H1 (cell line): ENCODE measurements around the gene SEMA3D. TPM values are rescaled to one million over a fixed set of nuclear protein-coding genes. Genes with fewer than 3 reads are reported as not detected.

ENCODE experiments used
- CTCF ChIA-PET: fragments of 300-600 bp; sonication (Branson Sonifier 250); formaldehyde crosslinking; loops from one replicate; lab custom pipeline; 2021; ENCODE audit not compliant: partially characterized antibody; lab: Charles Lee
- POLR2A ChIA-PET: fragments of 300-600 bp; sonication (Branson Sonifier 250); formaldehyde crosslinking; loops from one replicate; lab custom pipeline; 2021; ENCODE audit warnings: inconsistent platforms; ENCODE audit not compliant: partially characterized antibody; lab: Charles Lee
- DNase-seq, 2 experiments: peaks; one replicate each; pipeline versions ENCODE4 v3.0.0 to v3.0.0-alpha.2; 2010 to 2022; ENCODE audit warnings: low spot score in 2 of 2, low read depth in 1 of 2, mixed read lengths in 1 of 2
- FAIRE-seq: peaks from 2 replicates; lab custom pipeline; 2011; peaks lifted over from hg19 to GRCh38; lab: Jason Lieb, UNC
- H2AFZ ChIP-seq: 2 replicates; pipeline ENCODE4 v1.8.1; 2012; ENCODE audit warnings: low read length, inconsistent platforms
- H2AK5ac ChIP-seq: 2 replicates; pipeline ENCODE4 v1.6.1; 2013; ENCODE audit warnings: low read depth, low read length
- H2BK120ac ChIP-seq: replicated peaks from 2 replicates; pipeline ENCODE3; 2013; ENCODE audit warnings: low read depth, low read length, inconsistent platforms
- H2BK12ac ChIP-seq: 2 replicates; pipeline ENCODE4 v1.6.1; 2013; ENCODE audit warnings: low read depth, low read length
- H2BK15ac ChIP-seq: 2 replicates; pipeline ENCODE4 v1.6.1; 2013; ENCODE audit warnings: low read length
- H2BK20ac ChIP-seq: 2 replicates; pipeline ENCODE4 v1.6.1; 2013; ENCODE audit warnings: low read length
- H2BK5ac ChIP-seq: 2 replicates; pipeline ENCODE4 v1.6.1; 2013; ENCODE audit warnings: low read depth, low read length
- H3K14ac ChIP-seq: 2 replicates; pipeline ENCODE4 v1.6.1; 2013; ENCODE audit warnings: inconsistent platforms; ENCODE audit not compliant: insufficient read length
- H3K18ac ChIP-seq: 2 replicates; pipeline ENCODE4 v1.6.1; 2013; ENCODE audit warnings: low read length; ENCODE audit errors: extremely low read depth
- H3K23ac ChIP-seq: 2 replicates; pipeline ENCODE4 v1.6.1; 2013; ENCODE audit warnings: inconsistent platforms; ENCODE audit not compliant: insufficient read length
- H3K23me2 ChIP-seq: 2 replicates; pipeline ENCODE4 v1.6.1; 2013; ENCODE audit warnings: low read depth, low read length
- H3K27ac ChIP-seq: 2 replicates; pipeline ENCODE4 v1.6.1; 2011; ENCODE audit warnings: low read depth, low read length, inconsistent platforms
- H3K27me3 ChIP-seq, 4 experiments: replicated peaks in 1 of 4; 1 replicate in 1 of 4; 2 replicates in 3 of 4; pipeline versions ENCODE4 v1.6.1 to v1.8.1; 2011 to 2013; ENCODE audit warnings: low read length in 3 of 4, mild to moderate bottlenecking in 3 of 4, inconsistent platforms in 2 of 4, mixed read lengths in 2 of 4, moderate library complexity in 1 of 4; ENCODE audit not compliant: control insufficient read depth in 3 of 4, insufficient read depth in 3 of 4; ENCODE audit errors: extremely low read depth in 1 of 4
- H3K36me3 ChIP-seq, 4 experiments: 2 replicates each; pipeline versions ENCODE4 v1.6.1 to v1.8.1; 2011 to 2013; ENCODE audit warnings: mild to moderate bottlenecking in 4 of 4, low read length in 3 of 4, moderate library complexity in 2 of 4, control low read depth in 1 of 4, inconsistent platforms in 1 of 4; ENCODE audit not compliant: insufficient read depth in 4 of 4, control insufficient read depth in 2 of 4
- H3K4ac ChIP-seq: replicated peaks from 2 replicates; pipeline ENCODE3; 2013; ENCODE audit warnings: low read length, low read depth, mixed read lengths, inconsistent platforms; ENCODE audit not compliant: insufficient read length
- H3K4me1 ChIP-seq, 4 experiments: replicated peaks in 1 of 4; 1 replicate in 1 of 4; 2 replicates in 3 of 4; pipeline versions ENCODE4 v1.6.1 to v1.8.1; 2011 to 2013; ENCODE audit warnings: low read length in 3 of 4, inconsistent platforms in 2 of 4, mixed read lengths in 1 of 4; ENCODE audit not compliant: insufficient read depth in 4 of 4, control insufficient read depth in 3 of 4
- H3K4me2 ChIP-seq, 2 experiments: 2 replicates each; pipeline versions ENCODE4 v1.6.1 to v1.8.1; 2011 to 2013; ENCODE audit warnings: low read depth in 2 of 2, low read length in 2 of 2, control low read depth in 1 of 2, inconsistent platforms in 1 of 2, mild to moderate bottlenecking in 1 of 2; ENCODE audit not compliant: insufficient read depth in 1 of 2
- H3K4me3 ChIP-seq, 4 experiments: fragments of 200-600, 300-600 bp in 1 of 4; sonication (generic), shearing (Covaris generic), sonication (Bioruptor Twin) in 1 of 4; 2 replicates each; pipeline versions ENCODE4 v1.5.1 to v1.8.1; 2011 to 2016; ENCODE audit warnings: low read length in 4 of 4, low read depth in 3 of 4, control low read depth in 2 of 4, inconsistent platforms in 2 of 4, mild to moderate bottlenecking in 2 of 4, mixed read lengths in 1 of 4, moderate library complexity in 1 of 4; ENCODE audit not compliant: insufficient read depth in 2 of 4; ENCODE audit errors: extremely low read depth in 1 of 4
- H3K56ac ChIP-seq: replicated peaks from 2 replicates; pipeline ENCODE3; 2013; ENCODE audit warnings: low read depth, mild to moderate bottlenecking, mixed read lengths, low read length, inconsistent platforms; ENCODE audit not compliant: insufficient read length
- H3K79me1 ChIP-seq: 2 replicates; pipeline ENCODE4 v1.6.1; 2013; ENCODE audit warnings: low read depth, low read length, control low read depth
- H3K79me2 ChIP-seq, 2 experiments: 2 replicates each; pipeline versions ENCODE4 v1.6.1 to v1.8.1; 2012 to 2013; ENCODE audit warnings: low read length in 2 of 2, mild to moderate bottlenecking in 2 of 2, inconsistent platforms in 1 of 2; ENCODE audit not compliant: insufficient read depth in 2 of 2, control insufficient read depth in 1 of 2
- H3K9ac ChIP-seq, 4 experiments: replicated peaks in 1 of 4; 1 replicate in 1 of 4; 2 replicates in 3 of 4; pipeline versions ENCODE4 v1.6.1 to v1.8.1; 2011 to 2013; ENCODE audit warnings: low read depth in 3 of 4, low read length in 3 of 4, control low read depth in 2 of 4, mild to moderate bottlenecking in 2 of 4, moderate library complexity in 2 of 4, inconsistent platforms in 1 of 4; ENCODE audit errors: extremely low read depth in 1 of 4
- H3K9me3 ChIP-seq, 2 experiments: 2 replicates each; pipeline versions ENCODE4 v1.6.1 to v1.8.1; 2012 to 2013; ENCODE audit warnings: mild to moderate bottlenecking in 2 of 2, moderate library complexity in 2 of 2, control low read depth in 1 of 2, inconsistent platforms in 1 of 2, low read depth in 1 of 2, low read length in 1 of 2, mixed read lengths in 1 of 2; ENCODE audit not compliant: insufficient read depth in 2 of 2
- H4K20me1 ChIP-seq, 2 experiments: replicated peaks in 1 of 2; 2 replicates each; pipeline versions ENCODE3 to v1.8.1; 2011 to 2013; ENCODE audit warnings: inconsistent platforms in 2 of 2, low read length in 2 of 2, mild to moderate bottlenecking in 1 of 2; ENCODE audit not compliant: insufficient read depth in 2 of 2, control insufficient read depth in 1 of 2
- H4K5ac ChIP-seq: 2 replicates; pipeline ENCODE4 v1.6.1; 2013; ENCODE audit warnings: low read length, low read depth, mixed read lengths, inconsistent platforms; ENCODE audit not compliant: insufficient read length
- H4K8ac ChIP-seq: 2 replicates; pipeline ENCODE4 v1.8.0; 2013; ENCODE audit warnings: mild to moderate bottlenecking, moderate library complexity, low read length, inconsistent platforms; ENCODE audit not compliant: insufficient read depth; ENCODE audit errors: extremely low read depth
- H4K91ac ChIP-seq: replicated peaks from 2 replicates; pipeline ENCODE3; 2013; ENCODE audit warnings: low read length, mixed read lengths, inconsistent platforms; ENCODE audit not compliant: insufficient read length
- BACH1 ChIP-seq: IDR thresholded peaks from 2 replicates; pipeline ENCODE4 v1.6.1; 2012; ENCODE audit warnings: low read length, improper control_type of control experiment
- CHD1 ChIP-seq: IDR thresholded peaks from 2 replicates; pipeline ENCODE4 v1.6.1; 2012; ENCODE audit warnings: low read depth, low read length, improper control_type of control experiment
- EGR1 ChIP-seq: IDR thresholded peaks from 2 replicates; pipeline ENCODE4 v1.6.1; 2011; ENCODE audit warnings: low read depth, low read length, borderline replicate concordance
- WGBS, 2 experiments: shearing (Covaris generic) in 1 of 2; methylation state at CpG; one replicate each; pipeline versions ENCODE4 v1.1.6 to v1.1.7; 2013 to 2015; ENCODE audit warnings: low lambda C conversion rate in 2 of 2, mixed read lengths in 2 of 2, inconsistent platforms in 1 of 2, low coverage in 1 of 2, missing lambda C conversion rate in 1 of 2; ENCODE audit not compliant: insufficient replicate concordance in 2 of 2, insufficient coverage in 1 of 2, insufficient read length in 1 of 2; ENCODE audit errors: extremely low coverage in 1 of 2, missing lambda C conversion rate in 1 of 2; 5-methylcytosine and 5-hydroxymethylcytosine counted together
- polyA plus RNA-seq, 7 experiments: library from polyadenylated mRNA; depleted of rRNA in 3 of 7; stranded (reverse) in 5 of 7; unstranded in 2 of 7; fragments of >200 nt in 5 of 7; fragments of 200-250 nt in 2 of 7; gene quantifications; 1 replicate in 5 of 7; 2 replicates in 1 of 7; 4 replicates in 1 of 7; pipeline versions ENCODE4 v1.2.1 to v1.2.3, GENCODE V29; 2011 to 2013; ENCODE audit warnings: missing spikeins in 2 of 7, mixed read lengths in 2 of 7
- total RNA-seq: library from RNA; stranded (reverse); fragmentation: NEBNext Ultra II Directional; extraction: Animal tissue kit (Norgen Biotek cat#: 25700); gene quantifications from 2 replicates; pipeline ENCODE4 v1.2.1, GENCODE V29; 2021

Gene SEMA3D
- total and polyA plus RNA-seq, 2 of the 8 experiments (the other 6 are each of a cell fraction or from before 2014, with no cell fraction given), result 1.6 to 3.5 TPM

DNA sequence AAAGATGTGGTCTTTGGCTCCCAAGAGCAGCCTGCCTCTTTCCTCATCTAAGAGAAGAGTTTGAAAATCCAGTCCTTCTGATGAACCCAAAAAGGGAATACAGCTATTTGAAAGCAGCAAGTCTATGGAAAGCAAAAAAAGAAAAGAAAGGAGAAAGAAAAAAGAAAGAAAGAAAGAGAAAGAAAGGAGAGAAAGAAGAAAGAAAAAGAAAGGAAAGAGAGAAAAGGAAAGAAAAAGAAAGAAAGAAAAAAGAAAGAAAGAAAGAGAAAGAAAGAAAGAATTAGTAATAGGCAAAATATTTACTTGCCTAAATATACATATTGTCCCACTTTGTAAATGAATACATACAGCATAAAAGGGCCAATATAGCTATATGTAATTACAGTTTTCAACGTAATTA is 89.0 kb downstream of the SEMA3D start:
- no peak overlapping the region for H3K4ac ChIP-seq
- no peak overlapping the region for H2BK120ac ChIP-seq
- TF ChIP-seq EGR1 (no peak), BACH1 (no peak), CHD1 (no peak)
- no peak overlapping the region for H4K91ac ChIP-seq
- no peak overlapping the region for H2BK15ac ChIP-seq
- H2BK12ac ChIP-seq, result no peak overlapping the region
- DNase-seq (no peak), FAIRE-seq (no peak)
- H3K14ac ChIP-seq, result no peak overlapping the region
- no peak overlapping the region for H3K56ac ChIP-seq
- no peak overlapping the region for H2BK5ac ChIP-seq
- H2AFZ ChIP-seq, result no peak overlapping the region
- H3K4me2 ChIP-seq, result no peak overlapping the region
- H3K9ac ChIP-seq, result no peak overlapping the region
- no peak overlapping the region for H3K4me3 ChIP-seq
- no peak overlapping the region for H3K23ac ChIP-seq
- no peaks in the 10 kb centered on the region for H3K27me3 ChIP-seq
- H2AK5ac ChIP-seq, result no peak overlapping the region
- no peak overlapping the region for H3K18ac ChIP-seq
- POLR2A ChIA-PET, result no interaction called here
- H3K36me3 ChIP-seq, result no peaks in the 10 kb centered on the region
- H3K9me3 ChIP-seq, result no peaks in the 10 kb centered on the region
- H4K8ac ChIP-seq, result no peak overlapping the region
- H2BK20ac ChIP-seq, result no peak overlapping the region
- WGBS, 2 experiments, result 82% methylated on average over 1 of the region's 1 CpG; no CpG with 5 or more reads in 1 of the 2 experiments
- no peak overlapping the region for H3K27ac ChIP-seq
- no peaks in the 10 kb centered on the region for H3K4me1 ChIP-seq
- H4K5ac ChIP-seq, result no peak overlapping the region
- no peaks in the 10 kb centered on the region for H3K79me1 ChIP-seq
- H3K79me2 ChIP-seq, result no peaks in the 10 kb centered on the region
- H4K20me1 ChIP-seq, result no peaks in the 10 kb centered on the region
- no peaks in the 10 kb centered on the region for H3K23me2 ChIP-seq
- CTCF ChIA-PET, result no interaction called here
